MV-4-11 (cell line): ENCODE data around the gene ASF1B.
"Not testable (repeated sequence)": the region's sequence is repeated elsewhere in the genome, so short reads cannot be mapped to it uniquely, and the experiment has no call there.

Experiments
- DNase-seq: peaks from one replicate; lab custom pipeline; 2025; lab: John Stamatoyannopoulos, UW

Gene ASF1B

GRCh38 chr19:14136509-14137281, at the start of gene ASF1B:
Gene ASF1B, minus strand, starts transcription at chr19:14136589. Its CDS starts 133 bp downstream, at chr19:14136456.
- DNase-seq: peak; percentile 100

GRCh38 chr19:14185691-14186090, 49.3 kb upstream of the ASF1B start:
- DNase-seq: not testable (repeated sequence)

DNA sequence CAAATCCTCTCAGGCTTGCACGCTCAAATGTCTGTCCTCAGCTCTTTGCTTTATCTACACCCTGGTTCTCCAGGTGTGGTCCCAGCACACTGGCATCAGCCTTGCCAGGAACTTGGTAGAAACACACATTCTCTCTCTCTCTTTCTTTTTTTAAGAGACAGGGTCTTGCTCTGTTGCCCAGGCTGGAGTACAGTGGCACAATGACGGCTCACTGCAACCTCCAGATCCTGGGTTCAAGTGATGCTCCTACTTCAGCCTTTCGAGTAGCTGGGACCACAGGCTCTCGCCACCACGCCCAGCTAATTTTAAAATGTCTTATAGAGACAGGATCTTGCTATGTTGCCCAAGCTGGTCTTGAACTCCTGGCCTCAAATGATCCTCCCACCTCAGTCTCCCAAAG, 48.8 kb upstream of the ASF1B start:
- no peak for DNase-seq

DNA sequence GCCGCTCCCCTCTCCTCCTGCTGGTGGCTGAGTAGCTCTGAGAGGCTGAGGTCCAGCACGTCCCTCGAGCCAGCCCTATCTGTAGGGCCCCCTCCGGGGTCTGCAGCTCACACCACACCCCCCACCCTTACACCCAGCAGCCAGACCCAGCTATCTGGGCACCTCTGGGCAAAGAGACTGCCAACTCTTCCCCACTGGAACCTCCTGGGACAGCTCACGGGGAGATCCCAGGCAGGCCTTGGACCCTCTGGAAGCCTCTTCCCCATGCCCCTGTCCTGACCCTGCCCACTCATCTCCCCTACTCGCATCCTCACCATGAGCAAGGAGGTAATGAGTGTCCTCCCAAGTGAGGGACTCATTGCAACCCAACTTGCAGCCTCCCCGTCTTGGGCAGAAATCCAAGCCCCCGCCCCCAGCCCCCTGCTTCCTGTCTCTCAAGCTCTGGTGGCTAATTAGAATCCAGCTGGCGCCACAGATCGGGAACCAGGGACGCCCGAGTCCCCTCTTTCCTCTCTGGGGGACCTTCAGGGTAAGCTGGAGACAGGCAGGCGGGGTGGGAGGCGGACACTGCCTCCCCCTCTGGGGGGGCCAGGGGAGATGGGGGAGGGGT, 47.5 kb upstream of the ASF1B start:
- DNase-seq: no peak

DNA sequence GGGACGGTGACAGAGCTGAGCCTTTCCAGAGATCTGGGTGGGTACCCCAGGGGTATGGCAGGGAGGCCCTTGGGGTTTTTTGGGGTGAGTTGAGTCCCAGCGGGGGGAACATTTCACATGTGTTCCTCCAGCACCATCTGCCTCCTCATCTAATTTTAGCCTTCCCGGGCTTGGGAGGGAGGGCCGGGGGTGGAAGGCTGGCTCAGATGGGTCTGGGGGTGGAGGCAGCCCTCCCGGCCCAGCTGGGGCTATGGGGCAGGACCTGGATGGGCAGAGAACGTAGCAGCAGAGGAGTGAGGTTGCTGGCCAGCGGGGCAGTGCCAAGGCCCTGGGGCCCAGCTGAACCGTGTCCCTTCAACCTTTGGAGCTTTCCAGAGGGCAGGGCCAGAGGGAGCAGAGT, 46.1 kb upstream of the ASF1B start:
- no peak for DNase-seq

DNA sequence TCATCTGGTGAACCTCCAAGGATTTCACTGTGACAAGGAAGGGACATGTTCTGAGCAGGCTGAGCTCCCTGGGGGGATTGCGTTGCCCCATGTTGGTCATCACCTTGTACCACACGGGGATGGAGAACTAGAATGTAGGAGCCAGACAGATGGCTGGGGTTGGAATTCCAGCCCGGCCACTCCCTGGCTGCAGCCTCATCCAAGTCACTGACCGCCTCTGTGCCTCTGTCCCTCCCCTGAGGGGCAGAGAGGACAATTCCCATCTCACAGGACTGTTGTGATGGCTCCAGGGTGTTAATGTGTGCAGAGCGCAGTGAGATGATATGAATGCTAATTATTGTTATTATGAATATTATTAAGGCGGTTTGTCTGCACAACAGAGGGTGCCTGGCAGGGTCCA, 45.5 kb upstream of the ASF1B start:
- no peak for DNase-seq

- DNase-seq: not testable (repeated sequence)
Measured at GRCh38 chr19:14181199-14181598, 44.8 kb upstream of the ASF1B start.

DNA sequence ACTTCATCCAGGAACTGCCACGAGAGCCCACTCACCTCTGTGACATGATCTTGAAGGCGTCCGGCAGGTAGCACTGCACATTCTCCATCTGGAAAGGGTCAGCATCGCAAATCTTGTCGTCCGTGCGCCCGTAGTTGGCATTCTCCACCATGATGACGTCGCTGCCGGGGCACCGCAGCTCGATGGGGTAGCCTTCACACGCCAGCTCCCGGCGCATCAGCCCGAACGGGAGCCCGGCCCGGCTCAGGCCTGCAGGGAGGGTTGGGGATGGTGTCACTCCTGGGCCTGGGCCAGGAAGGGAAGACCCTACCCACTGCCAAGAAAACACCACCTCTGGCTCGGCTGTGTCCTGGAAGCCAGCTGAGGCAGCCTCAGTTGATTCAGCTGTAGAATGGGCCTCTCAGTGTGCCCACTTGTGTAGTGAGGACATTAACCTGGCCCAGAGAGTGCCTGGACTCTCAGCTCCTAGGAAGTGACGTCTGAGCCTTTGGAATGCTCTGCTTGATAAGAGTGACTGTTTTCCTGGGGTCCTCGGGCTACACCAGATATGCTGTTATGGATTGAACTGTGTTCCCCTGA, 41.2 kb upstream of the ASF1B start:
- DNase-seq: no peak

DNA sequence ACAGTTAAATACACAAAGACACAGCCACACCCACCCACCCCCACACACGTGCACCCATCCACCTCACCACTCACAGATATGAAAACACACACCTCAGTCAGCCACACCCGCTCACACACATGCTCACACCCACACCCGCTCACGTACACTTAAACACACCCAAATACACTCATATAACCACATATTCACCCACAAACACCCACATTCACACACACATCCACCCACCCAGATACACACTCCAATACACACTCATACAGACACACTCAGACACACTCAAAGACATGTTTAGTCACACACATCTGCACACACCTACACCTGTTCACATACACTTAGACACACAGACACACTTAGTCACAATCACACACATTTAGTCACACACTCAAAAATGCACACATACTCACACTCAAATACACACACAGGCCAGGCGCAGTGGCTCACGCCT, 39.0 kb upstream of the ASF1B start:
- DNase-seq: no peak

DNA sequence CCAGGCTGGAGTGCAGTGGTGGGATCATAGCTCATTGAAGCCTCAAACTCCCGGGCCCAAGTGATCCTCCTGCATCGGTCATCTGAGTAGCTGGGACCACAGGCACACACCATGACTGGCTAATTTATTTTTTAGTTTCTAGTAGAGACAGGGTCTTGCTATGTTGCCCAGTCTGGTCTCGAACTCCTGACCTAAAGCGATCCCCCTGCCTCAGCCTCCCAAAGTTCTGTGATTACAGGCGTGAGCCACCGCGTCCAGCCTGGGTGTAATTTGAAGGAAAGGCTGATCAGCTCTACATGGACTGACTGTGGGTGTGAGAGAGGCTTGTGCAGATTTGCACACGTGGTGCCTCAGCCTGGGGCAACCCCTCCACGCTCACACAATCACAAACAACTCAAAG, 38.5 kb upstream of the ASF1B start:
- no peak for DNase-seq

DNA sequence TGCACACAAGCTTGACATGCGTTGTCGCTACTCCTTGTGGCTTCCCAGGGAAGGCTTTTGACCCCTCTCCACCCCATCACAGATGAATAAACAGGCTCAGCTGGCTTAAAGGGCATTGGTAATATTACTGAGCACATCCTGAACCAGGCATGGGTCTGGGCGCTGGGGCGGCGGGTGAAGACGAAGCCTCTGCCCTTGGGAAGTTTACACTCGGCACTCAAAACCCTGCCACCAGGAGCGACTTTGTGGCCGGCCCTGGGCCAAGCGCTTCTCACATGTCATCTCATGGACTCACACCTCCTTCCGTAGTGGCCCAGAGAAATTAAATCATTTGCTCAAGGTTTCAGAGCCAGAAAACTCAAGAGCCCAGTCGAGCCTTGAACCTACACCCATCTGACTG, 32.6 kb upstream of the ASF1B start:
- no peak for DNase-seq

DNA sequence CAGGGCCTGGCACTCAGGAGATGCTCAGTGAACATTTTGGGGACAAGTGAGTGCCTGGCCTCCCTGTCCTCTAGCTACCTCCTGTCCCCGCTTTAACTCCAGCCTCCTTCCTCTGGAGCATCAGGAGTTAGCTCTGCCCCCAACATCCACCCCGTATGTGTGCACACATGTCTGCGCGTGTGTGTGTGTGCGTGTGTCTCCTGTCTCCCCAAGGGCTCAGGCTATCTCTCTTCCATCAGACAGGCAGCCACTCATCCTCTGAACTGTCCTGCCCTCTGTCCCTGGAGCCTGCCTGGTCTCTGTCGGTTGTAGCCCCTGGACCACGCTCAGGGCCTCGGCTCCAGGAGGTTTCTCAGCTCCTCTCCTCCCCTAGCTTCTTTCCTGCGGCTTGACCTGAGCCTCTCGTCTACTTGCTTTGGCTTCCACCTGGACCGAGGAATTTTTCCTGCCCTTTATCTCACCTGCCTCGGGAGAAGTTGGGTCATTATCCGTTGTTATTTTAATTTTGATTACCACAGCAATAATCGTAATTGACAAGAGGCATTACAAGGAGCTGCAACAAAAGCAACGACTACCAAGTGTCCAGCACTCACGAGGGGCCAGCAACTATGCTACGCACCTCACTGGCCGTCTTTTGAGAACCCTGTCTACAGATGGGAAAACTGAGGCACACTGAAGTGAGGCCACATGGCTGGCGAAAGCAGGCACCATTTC, 32.0 kb upstream of the ASF1B start:
- DNase-seq: no peak

DNA sequence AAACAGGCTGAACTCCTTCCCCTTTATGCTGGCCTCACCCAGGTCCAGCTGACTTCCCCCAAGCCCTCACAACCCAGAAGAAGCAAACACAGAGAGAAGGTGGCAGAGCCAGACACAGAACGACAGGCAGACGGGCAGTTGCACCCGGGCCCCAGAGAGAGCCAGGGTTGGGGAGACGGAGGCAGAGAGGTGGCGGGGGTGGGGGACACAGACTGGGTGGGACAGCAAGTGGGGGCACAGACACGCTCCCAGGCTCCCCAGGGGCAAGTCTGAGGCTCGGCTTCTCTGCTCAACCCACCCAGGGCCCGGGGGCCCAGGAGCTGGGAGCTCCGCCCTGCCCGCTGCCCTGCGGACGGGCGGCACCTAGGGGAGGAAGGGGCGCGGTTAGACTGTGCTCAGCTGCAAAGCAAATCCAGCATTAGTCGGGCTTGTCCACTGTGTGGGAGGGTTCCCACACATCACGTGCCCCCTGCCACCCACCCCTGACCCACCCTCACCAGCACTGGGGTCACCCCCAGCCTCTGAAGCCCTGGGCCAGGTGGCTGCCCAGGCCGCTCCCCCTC, 31.3 kb upstream of the ASF1B start:
- no peak for DNase-seq

GRCh38 chr19:14166999-14167575, 30.7 kb upstream of the ASF1B start:
- DNase-seq: no peak

- no peak for DNase-seq
Measured at GRCh38 chr19:14165990-14166830, 29.8 kb upstream of the ASF1B start.

GRCh38 chr19:14164724-14165493, 28.5 kb upstream of the ASF1B start:
- no peak for DNase-seq

DNA sequence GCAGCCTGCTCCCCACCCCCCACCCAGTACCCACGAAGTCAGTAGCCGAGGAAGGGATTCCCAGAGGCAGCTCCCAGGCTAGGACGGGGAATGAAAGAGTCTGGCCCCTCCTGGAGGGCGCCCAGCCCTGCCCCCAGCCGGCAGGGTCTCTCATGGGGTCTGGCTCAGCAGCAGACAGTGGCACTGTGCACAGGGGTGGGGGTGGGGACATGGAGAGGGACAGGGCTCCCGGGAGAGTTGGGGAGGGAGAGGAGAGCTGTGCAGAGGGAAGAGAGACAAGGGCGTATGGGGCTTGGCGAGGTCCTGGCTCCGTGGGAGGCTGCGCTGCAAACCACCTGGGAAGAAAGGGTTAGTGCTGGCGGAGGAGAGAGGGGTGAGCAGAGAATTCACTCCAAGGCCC, 27.7 kb upstream of the ASF1B start:
- DNase-seq: no peak

DNA sequence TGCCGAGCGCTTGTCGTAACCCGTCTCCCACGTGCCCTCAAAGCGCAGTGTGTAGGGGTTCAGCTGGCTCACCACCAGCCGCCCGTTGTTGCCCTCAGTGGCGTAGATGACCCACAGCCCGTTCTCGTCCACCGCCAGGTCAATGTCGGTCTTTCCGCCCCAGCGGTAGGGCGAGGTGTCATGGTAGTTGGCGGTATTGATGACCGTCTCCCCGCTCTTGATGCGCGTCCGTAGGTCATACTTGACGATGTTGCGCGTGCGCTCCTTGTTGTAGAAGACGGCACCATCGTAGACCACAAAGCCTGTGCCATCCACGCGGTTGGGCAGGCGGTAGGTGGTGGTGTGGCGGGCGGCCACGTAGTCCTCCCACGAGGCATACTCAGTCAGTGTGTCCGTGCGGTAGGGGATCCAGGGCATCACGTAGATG, 26.5 kb upstream of the ASF1B start:
- no peak for DNase-seq

GRCh38 chr19:14161305-14161704, 24.9 kb upstream of the ASF1B start:
- no peak for DNase-seq

GRCh38 chr19:14160017-14160703, 23.8 kb upstream of the ASF1B start:
- DNase-seq: no peak
